ENCODE data around the gene CBFA2T3.

GRCh38 chr16:89010210-89010925, 33.4 kb upstream of the CBFA2T3 start:
- TF ChIP-seq CTCF (IDR thresholded peaks at IDR 0.05; ENCODE audit: insufficient read depth, low read depth, low read length) (no peak), EZH2 (IDR thresholded peaks at IDR 0.05; ENCODE audit: insufficient read depth, low read length) (no peak)

Measured in astrocyte (in vitro differentiated cells and primary cell).